ENCODE data around the gene PPP2R3B.

PPP2R3B gene

DNA sequence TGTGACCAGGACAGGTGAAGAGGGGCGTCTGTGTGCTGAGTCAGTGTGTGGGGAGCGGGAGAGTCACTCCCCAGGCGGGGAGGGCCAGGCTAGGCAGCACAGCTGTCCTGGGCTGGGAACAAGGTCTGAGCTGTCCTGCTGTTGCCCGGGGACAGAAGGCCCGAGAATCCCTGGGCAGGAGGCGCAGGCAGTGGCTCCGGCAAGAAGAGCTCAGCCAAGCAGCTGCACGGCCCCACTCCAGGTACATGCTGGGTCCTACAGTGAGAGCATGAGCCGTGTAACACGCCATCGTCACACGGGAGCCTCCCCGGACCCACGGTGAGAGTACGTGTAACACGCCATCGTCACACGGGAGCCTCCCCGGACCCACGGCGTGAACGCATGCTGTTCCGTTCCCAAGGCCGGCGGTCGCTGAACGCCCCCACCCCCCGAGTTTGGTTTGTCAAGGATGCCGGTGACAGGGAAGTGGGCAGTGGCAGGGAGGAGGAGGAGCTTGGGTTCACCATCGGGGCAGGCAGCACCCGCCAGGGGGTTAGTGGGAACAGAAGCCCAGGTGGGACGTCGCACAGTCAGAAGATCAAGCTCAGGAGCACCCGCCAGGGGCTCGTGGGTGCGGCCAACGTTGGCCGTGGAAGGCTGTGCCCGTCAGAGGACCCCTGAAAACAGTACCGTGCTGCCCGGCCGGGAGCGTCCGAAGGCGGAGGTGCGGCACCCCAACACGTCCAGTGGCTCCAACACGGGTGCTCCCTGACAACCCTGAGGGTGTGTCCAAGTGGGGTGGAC is 15.6 kb downstream of the PPP2R3B start:
- DNase-seq (ENCODE audit: low read depth in 2 of 2), result no peak

DNA sequence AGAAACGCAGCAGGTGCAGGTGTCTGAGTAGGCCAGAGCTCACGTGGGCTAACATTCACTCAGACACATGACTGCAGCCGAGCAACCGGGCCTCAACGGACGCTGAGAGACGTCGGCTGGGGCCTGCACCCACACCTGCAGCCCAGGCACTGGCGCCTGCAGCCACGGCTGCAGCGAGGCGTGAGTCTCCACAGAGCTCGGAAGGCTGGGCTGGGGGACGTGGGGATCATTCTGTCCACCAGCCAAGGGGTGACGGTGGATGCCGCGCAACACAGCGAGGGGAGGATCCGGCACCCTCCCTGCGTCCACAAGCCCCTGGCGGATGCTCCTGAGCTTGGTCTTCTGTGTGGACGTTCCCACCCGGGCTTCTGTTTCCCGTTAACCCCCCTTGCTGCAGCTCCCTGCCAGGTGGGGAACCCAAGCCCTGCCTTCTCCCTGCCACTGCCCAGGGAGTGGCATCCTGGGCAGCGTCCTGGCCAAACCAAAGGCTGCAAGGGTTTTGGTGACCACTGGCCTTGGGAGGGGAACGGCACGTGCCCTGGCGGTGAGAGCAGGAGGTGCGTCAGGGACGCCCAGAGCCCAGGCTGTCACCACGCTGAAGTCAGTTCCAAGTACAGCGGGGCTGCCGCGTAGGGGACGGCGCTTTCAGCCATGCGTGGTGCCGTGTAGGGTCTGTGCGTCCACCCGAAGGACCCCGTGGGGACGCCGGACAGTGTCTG is 16.3 kb downstream of the PPP2R3B start:
- DNase-seq (ENCODE audit: low read depth in 2 of 2), result no peak

DNA sequence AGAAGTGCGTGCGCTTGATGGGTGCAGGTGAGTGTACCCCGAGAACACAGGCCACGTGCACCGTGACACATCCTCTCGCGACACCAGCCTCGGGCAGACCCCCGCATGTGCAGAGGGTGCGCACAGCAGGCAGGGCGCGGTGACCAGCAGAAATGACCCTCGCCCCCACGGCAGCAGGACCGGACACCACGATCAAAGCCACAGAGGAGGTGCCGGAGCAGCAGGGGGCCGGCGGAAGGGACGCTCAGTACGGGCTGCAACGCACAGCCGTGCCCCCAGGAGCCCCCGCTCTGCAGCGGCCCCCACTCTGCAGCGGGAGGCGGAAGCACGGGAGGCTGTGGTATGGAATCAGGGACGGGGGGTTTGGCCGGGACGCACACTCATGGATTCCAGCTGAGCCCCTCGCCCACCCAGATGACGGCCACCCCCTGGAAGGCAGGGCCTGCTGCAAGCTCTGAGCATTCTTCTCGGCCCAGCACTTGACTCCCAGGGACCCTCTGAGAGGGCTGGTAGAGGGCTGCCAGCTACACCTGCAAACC is 17.1 kb downstream of the PPP2R3B start:
- no peak for DNase-seq (ENCODE audit: low read depth in 2 of 2)

DNA sequence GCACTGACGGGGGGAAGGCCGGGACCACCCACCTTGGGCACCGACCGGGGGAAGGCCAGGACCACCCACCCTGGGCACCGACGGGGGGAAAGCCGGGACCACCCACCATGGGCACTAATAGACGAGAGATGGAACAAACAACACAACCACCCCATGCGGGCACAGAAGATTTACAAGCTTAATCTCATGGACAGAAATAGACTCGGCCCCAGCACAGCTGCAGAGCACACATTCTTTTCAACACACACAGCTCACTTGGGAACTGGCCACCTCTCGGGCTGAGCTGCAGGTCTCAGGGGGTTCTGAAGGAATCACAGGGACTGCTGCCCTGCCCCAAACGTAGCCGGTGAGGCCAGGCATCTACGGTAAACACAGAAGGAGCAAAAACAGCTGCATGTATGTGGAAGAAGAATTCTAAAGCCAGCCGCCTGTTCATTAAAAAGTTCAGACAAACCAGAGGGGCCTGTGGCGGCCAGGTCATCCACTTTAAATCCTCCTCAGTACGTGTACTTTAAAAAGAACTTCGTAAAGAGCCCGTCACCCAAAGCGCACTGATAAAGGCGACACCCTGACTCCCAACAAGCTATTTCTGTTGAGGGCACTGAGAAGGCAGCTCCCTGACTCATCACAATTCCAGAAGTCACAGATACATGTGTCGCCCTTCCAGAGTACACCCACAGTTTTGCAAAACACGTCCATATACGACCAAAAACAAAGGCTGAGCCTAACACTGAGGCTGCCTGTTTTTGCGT is 17.7 kb downstream of the PPP2R3B start:
- DNase-seq (ENCODE audit: low read depth in 2 of 2), result no peak

DNA sequence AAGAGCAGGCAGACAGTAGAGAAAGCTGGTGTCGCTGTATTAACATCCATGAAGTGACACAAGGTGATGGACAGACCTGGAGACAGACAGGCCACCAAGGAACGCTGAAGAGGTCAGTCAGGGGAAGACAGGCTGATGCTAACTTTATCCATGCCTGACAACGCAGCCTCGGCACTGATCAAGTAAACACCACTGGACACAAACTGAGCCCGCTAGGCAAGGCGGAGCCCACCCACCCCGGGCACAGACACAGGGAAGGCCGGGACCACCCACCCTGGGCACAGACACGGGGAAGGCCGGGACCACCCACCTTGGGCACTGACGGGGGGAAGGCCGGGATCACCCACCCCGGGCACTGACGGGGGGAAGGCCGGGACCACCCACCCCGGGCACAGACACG is 18.8 kb downstream of the PPP2R3B start:
- no peak for DNase-seq (ENCODE audit: low read depth in 2 of 2)

DNA sequence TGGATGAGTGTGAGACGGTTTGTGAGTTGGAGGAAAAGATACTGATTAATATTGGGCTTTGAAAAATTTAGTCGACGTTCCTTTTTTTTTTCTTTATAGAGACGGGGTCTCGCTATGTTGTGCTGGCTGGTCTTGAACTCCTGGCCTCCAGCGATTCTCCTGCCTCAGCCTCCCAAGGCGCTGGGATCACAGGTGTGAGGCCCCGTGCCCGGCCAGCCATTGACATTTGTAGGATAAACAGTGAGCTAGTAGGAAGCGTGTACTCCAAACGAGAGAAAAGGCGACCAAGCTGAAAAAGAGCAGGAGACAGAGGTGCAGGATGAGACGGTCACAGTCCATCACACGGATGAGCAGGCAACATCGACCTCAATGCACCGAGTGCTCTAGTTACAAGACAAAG is 19.4 kb downstream of the PPP2R3B start:
- DNase-seq (ENCODE audit: low read depth in 2 of 2), result no peak

DNA sequence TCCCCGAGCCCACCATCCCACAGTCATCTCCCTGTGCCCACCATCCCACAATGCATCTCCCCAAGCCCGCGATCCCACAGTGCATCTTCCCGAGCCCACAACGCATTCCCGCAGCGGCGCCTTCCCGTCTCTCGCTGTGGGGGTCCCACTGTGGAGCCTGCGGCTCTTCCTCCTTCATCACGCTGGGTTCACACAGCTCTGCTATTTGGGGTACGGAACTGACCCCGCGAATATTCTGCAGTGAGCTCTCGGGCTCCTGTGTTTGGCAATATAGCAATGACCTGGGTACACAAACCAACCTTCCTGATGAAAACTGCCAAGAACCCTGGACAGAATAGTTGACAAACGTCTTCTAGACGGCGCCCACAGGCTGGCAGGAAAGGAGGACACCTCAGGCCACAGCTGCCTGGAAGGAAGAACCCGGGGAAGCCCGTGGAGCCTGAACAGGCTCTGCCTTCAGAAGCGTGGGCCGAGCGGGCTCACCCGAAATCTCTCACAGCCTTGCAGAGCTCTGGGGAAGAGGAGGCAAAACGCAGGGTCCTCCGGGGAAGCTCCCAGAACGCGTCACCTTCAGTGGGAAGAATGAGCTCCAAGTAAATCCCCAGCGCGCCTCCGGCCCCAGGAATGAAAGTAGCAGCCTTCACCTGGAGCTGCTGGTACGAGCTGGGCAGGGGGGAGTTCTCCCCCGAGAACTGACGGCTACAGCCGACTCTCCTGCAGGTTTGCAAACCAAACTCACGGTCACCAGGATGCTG is 22.9 kb downstream of the PPP2R3B start:
- DNase-seq (ENCODE audit: low read depth in 2 of 2), result no peak

DNA sequence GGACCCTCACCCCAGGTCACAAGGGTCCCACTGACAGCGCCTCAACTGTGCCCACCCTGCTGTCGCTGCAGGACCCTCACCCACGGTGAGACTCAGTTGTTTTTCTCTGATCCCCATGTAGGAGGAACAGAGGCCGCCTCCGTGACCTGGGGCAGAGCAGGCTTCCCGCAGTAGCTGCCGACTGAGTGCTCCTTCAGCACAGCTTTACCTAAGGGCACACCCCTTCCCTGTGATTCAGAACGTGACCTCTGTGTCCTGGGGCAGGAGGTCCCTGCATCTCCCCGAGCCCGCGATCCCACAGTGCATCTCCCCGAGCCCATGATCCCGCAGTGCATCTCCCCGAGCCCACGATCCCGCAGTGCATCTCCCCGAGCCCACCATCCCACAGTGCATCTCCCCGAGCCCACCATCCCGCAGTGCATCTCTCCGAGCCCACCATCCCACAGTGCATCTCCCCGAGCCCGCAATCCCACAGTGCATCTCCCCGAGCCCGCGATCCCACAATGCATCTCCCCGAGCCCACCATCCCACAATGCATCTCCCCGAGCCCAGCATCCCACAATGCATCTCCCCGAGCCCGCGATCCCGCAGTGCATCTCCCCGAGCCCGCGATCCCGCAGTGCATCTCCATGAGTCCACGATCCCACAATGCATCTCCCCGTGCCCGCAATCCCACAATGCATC is 23.6 kb downstream of the PPP2R3B start:
- DNase-seq (ENCODE audit: low read depth in 2 of 2), result no peak

DNA sequence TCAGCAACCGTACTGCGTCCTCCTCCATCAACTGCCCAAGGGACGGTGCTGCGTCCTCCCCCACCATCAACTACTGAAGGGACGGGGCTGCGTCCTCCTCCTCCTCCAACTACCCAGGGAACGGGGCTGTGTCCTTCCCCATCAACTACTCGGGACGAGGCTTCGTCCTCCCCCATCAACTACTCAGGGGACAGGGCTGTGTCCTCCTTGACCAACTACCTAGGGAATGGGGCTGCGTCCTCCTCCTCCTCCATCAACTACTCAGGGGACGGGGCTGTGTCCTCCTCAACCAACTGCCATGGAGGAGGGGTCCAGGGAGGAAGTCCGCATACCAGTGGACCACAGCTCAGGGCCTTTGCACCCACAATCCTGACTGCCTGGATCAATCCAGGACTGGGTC is 24.4 kb downstream of the PPP2R3B start:
- DNase-seq (ENCODE audit: low read depth in 2 of 2), result no peak

DNA sequence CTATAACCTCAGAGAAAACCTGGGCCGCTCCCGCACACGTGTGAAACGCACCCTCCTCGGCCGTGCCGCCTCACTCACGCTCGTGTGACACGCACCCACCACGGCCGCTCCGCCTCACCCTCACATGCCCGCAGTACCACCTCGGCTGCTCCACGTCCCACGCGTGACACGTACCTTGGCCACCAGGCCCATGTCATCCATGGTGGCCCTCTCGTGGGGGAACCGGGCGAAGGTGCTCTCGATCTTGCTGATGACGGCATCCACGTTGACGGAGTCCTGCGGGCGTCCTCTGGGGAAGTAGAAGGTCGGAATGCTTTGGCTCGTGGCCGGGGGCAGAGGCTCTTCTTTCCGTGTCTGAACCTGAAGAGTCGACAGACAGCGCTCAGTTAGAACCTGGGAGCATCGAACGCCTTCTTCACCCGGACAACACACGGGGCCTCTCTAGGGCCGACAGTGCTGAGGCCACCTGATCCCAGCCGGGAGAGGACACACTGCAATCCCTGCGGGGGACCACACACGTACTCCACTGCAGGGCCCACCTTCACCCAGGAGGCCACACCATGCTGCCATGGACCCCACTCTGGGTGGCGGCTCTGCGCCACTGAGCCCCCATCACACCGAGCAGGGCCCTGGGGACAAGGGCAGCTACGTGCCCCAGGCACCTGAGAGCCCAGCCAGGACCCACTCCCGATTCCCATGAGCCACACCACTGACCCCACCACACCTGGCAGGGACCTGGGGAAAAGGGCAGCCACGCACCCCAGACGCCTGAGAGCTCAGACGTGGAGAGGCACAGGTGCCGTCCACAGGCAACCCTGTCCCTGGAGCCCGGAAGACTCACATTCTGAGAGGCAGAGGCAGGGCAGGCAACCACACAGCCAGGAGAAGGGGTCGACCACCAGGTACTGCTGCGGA is 25.2 kb downstream of the PPP2R3B start:
- no peak for DNase-seq (ENCODE audit: low read depth in 2 of 2)

DNA sequence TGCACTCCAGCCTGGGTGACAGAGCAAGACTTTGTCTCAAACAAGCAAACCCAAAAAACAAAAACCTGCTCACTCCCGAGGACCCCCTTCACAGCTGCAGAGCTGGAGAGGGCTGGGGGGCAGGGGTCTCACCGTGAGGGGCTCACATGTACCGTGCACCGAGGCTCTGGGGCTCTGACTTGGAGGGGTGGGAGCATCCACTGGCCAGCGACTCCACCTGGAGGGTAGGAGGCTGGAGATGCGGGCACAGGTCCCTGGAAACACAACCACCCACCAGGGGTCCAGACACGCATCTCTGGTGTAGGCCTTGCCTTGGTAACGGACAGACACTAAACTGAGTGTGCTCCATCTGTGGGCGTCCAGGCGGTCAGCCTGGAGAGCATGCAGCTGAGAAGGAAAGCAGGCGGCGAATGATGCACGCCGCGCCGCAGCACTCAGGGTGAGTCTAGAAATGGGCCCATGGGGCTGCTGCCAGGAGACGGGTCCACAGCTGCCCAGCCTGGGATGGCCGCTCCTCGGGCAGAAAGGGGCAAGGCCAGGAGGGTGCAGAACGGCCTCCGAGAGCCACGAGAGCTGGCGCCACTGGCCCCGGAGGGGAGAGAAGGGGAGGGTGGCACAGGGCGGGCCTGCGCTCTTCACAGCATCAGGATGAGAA is 26.1 kb downstream of the PPP2R3B start:
- DNase-seq (ENCODE audit: low read depth in 2 of 2), result no peak

DNA sequence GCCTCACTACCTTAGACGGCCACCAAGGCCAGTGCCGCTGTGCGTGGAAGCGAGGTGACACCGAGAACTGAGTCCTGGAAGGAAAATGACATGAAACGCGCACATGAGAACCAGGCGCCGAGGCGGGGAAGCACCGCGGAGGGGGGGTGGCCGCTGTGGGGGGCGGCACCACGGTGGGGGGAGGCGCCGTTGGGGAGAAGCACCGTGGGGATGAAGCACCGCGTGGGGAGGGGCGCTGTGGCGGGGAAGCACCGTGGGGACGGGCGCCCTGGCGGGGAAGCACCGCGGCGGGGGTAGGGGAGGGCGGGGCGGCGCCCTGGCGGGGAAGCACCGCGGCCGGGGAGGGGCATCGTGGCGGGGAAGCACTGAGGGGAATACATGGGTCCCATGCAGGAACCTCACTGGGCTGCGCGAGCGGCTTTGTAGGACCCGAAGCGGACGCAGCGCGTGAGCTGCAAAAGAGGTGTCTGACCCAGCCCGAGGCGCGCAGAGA is 28.0 kb downstream of the PPP2R3B start:
- no peak for DNase-seq (ENCODE audit: low read depth in 2 of 2)

DNA sequence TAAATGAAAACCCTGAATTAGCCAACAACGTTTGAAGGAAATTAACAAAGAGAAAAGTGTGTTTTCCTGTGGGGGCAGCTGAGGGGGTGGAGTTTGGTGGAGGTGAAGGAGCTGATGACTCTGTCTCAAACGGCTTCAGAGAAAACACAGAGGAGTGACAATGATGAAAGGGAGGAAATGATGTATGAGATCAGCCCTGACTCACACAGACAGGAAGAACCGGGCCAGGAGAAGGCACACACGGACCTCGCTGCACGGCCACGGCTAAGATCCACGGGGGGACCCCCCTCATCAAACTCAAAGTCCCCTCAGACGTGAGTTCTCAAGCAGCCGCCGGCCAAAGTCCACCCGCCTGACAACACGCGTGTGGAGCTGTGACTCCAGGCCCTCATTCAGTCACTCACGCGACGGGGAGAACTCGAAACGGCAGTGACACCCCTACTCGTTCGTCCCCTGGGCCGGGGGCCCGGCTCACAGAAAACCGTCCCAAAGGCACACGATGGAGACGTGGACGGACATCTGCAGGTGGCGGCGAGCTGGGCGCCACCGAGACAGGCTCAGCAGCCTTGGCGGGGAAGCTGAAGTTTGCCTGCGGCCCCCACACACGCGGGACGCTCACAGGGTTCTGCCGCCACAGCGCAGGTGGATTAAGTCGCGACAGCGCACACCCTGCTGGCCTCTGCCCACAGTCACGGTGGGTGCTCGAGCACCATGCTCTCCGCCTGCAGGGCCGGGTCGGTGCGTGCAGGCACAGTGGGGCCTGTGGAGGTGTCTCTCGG is 28.8 kb downstream of the PPP2R3B start:
- DNase-seq (ENCODE audit: low read depth in 2 of 2), result no peak

DNA sequence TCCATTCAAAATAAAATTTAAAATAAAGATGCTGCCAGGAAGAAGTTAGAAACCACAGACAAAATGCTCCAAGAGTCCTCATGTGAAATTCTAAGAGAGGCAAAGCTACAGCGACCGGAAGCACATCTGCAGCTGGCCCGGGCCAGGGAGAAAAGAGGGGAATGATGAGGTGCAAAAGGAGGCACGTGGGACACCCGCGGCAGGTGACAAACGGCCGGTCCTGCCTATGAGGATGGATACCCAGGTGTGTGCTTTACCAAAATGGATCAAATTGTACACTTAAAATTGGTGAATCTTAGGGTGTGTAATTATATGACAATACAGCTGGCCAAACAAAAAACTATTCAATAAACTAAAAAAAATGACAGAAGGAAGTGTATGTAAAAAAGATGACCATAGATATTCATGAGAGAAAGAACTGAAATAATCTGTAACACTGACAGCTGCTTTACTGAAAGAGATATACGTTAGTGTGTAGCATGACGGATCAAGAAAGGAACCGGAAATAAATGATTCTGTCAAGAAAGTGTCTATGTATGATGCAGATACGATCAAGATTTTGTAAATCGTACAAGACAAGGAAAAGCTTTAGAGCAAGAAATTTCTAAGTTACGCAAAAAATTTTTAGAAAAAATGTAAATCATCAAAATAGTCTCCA is 29.5 kb downstream of the PPP2R3B start:
- DNase-seq (ENCODE audit: low read depth in 2 of 2), result no peak

DNA sequence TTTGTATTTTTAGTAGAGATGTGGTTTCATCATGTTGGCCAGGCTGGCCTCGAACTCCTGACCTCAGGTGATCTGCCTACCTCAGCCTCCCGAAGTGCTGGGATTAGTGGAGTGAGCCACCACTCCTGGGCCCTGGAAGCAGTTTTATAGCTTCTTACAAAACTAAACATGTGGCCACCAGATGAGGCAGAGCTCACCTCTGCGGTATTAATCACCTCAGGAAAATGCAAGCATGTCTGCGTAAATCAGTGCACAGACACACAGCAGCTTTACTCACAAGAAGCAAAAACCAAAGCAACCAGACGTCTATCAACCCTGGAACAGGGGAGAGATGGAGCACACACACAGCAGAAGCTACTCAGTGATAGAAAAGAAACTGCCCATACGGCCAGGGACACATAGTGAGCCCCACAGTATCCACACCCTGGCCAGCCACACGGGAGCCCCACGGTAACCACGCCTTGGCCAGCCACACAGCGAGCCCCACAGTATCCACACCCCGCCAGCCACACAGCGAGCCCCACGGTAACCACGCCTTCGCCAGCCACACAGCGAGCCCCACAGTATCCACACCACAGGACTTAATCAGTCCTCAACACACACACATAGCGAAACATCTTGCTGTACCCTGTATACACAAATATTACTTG is 30.2 kb downstream of the PPP2R3B start:
- no peak for DNase-seq (ENCODE audit: low read depth in 2 of 2)

DNA sequence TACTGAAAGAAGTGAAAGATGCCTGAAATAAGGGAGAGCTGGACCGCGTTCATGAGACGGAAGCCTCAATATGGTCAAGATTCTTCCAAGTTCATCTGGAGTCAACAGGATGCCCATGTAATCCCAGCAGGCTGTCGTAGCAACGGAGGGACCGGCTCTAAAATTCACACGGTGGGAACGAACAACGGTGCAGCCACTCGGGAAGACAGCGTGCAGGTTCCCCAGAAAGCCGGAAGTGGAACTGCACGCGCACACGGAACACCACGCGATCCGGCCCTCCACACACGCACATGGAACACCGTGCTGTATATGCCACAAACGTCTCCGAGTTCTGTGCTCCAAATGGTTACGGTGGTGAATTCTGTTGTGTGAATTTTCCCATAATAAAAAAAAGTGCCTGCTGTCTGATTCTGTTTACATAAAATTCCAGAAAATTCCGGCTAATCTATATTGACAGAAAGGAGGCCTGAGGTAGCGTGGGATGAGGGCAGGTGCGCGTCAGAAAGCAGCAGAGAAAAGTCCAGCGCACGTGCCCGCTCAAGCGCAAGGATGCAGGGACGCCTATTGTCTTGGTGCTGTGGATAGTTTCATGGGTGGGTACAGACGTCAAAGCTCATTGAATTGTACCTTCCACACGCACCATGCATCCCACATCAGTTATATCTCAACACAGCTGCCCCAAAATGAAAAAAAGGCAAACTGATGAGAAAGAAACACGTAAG is 31.2 kb downstream of the PPP2R3B start:
- no peak for DNase-seq (ENCODE audit: low read depth in 2 of 2)

All from stimulated activated CD8-positive, alpha-beta memory T cell treated with anti-CD3 and anti-CD28 coated beads, Interleukin-2, amount 100 ng/mL, for 48 hours (primary cell).